GM18907 (cell line): ENCODE results near the gene REG1A.

Source experiments
- ATAC-seq: cut with Tn5 transposase; IDR thresholded peaks from one replicate; pipeline ENCODE4 v1.9.1; 2021; ENCODE audit warnings: mild to moderate bottlenecking, moderate library complexity; ENCODE audit not compliant: unreplicated experiment

The REG1A gene

DNA sequence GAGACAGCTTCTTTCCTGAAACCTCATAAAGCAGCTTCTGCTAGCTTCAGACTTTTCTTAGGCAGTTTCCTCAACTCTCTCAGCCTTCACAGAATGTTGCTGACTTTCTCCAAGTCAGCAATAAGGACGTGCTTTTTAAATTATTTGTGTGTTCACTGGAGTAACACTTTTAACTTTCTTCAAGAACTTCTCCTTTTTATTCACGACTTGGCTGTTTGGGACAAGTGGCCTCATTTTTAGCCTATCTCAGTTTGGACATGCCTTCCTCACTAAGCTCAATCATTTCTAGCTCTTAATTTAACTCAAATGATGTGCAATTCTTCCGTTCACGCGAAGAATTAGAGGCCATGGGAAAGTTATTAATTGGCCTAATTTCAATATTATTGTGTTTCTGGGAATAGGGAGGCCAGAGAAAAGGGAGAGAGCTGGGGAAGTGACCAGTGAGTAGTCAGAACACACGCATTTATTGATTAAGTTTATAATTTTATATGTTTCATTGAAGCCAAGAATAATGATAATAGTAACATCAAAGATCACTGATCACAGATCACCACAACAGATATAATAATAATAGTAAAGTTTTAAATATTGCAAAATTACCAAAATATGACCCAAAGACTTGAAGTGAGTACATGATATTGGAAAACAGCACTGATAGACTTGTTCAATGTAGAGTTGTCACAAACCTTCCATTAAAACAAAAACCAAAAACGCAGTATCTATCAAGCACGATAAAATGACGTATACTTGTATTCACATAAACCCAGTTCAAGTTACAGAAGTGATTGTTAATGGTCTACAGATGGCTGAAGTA is 4.8 kb downstream of the REG1A start:
- no peak for ATAC-seq

DNA sequence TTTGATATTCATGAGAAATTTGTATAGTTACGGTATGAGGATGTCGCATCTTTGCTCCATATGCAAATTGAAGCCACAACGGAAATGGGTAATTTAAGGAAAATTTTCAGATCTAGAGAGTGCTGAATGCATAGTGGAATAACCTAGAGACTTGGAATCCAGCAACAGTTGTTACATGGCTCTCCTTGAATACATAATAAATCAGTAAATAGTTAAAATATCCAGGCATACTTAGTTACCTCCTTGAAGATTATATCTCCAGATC is 5.4 kb downstream of the REG1A start:
- no peak for ATAC-seq

DNA sequence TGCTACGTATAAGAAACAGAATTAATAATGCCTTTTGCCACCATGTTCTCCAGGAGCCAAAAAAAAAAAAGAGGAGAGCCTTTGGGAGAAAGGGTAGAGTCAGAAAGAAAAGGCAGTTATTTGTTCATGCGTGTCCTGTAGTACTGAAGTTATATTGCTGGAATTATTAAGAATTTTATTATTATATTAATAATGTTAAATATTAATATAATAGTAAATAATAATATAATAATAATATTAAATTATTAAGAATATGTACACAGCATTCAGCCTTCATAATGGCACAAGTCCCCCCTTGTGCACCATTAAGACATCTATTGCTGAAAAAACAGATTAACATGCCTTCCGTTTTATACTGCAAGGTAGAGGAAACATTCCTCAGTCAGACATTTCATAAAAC is 8.1 kb downstream of the REG1A start:
- no peak for ATAC-seq

DNA sequence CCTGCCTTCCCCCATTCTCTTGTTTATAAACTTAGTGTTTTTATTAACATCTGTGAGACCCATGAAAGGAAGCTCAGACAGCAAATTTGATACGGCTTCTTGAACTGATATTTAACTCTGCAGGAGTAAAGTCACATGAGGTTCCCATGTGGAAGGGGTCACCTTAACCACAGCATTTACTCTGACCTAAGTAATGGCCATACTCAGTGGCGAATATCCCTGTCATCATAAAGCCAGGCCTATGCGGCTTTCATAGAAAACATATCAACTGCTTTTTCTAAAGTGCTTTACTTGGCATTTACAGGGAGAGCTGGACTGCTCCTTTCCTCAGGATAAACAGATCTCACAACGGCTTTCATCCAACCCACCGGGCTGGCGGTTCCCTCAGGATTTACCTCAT is 9.0 kb downstream of the REG1A start:
- ATAC-seq = no peak

DNA sequence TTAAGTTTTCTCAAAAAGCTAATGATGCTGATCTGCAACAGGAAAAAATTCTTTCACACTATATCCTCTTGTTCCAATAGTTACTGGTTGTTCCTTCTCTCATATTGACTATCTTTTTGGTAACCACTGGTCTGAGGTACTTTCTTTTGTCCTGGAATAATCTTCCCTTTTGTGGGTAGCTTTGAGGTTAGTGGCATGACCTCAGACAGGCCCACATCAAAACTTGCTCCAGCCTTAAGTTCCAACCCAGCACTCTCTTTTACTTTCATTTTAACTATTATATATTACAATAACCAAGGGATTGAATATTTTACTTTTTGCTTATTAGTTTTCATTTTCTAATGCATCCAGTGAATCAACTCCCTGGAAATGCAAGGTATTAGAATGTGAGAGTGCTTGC is 9.5 kb downstream of the REG1A start:
- no peak for ATAC-seq

DNA sequence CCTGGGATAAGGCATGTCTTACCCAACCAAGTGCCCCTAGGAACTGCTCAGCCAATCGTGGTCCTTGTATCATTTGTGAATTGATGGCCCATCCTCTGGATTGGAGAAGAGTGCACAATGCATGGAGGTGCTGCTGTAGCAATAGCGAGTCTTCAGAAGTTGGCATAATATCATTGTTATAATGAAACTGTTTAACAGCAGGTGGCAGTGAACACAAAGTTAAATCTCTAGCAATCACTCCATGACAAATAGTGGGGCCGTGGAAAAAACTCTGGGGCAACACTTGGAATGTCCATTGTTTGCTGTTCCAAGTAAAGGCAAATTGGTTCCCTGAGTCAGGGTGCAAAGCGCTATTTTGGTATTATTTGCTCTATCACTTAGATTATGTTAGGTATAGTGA is 11.4 kb downstream of the REG1A start:
- ATAC-seq = no peak

DNA sequence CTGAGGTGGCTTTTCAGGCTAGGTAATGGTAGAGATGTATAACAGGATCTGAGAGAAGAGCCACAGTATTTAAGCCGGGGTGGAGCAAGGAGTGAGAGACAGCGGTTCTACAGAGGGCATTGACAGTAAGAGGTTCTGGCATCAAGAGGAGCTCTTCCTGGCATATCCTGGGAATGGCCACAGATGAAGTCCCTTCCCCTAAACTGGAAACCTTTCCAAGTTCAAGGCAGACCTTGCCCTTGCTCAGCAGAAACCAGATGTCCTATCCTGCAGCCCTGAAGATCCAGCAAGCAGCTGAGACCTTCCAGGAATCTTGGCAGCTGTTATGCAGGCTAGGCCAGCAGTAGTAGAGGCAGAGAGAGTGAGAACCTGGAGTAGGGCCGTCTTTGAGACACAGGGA is 18.1 kb downstream of the REG1A start:
- no peak for ATAC-seq

DNA sequence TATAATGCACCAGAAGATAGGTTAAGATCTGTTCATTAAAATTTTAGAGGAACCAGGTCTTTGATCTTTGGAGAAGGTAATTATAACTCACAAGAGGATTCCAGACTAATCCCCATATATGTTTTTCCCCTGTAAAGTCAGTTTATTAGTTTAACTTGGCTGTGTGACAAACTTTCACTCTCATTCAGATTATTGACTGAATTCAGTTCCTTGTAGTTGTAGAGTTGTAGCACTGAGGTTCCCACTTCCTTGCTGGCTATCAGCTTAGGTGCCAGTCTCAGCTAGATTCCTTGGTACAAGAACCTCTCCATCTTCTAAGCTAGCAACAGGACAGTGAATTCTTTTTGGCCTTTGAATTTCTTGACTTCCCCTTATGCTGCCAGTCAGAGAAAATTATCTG is 19.1 kb downstream of the REG1A start:
- no peak for ATAC-seq

DNA sequence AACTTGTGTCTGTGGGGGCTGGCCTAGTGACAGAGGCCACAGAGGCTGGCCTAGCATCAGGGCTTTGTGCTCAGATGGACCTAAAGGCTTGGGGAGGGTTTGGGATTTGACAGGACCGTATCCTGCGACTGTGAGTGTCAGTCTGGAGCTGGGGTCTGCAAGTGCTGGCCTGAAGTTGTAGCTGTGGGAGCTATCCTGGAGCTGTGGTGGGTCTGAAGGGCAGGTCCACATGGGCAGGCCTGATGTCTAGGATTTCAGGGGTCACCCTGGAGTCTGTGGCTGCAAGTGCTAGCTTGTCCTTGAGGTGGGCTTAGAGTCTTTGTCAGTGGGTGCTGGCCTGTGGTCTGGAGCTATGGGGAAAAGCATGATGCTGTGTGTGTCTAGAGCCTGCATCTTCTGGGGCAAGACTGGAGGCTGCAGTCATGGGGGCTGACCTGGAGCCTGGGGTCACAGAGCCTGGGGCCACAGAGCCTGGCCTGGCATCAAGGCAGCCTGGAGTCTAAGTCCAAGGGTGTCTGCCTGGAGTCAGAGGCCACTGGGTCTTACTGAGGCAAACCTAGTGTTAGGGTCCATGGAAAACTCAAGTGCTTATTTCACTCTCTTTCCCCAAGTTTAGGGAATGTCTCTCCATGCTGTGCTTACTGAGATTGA is 35.7 kb downstream of the REG1A start:
- no peak for ATAC-seq

DNA sequence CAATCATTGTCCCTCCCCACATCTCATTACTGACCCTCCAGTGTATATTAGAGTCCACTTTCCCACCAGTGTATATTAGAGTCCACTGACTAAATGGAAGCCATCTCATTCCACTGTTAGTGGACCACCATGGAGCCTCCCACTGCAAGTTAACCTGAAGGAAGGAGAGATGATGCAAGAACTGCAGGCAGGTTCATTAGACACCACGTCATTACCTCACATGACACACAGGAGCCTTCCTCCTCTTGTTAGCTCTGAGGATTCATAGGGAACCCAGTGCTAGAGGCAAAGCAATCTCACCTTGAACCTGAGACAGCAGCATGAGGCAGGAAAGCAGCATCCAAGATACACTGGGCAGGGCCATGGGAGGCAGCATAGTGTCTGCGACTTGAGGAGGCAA is 38.7 kb downstream of the REG1A start:
- no peak for ATAC-seq

DNA sequence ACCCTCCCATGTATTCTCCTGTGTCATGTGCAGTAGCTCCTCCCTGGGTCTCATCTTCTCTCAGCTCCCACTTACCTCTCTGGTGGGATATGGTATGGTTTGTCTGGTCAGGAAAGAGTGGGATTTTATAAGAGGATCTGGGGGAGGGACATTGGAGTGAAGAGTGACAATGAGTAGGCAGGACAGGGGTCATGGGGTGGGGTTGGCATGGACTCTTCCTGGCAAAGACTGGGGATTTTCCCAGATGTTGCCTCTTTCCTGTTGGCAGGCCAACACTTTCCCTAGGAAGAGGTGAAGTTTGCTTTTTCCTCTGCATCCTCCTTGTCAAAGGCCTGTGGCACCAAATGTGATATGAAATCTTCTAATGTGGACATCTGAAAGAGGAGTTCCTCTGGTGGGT is 39.4 kb downstream of the REG1A start, which contains the start of gene REG3A:
TSS of gene REG3A (minus strand) at position 101 of the 400 bp plus-strand sequence. CDS start 348 bp downstream, outside the sequence.
- no peak for ATAC-seq

DNA sequence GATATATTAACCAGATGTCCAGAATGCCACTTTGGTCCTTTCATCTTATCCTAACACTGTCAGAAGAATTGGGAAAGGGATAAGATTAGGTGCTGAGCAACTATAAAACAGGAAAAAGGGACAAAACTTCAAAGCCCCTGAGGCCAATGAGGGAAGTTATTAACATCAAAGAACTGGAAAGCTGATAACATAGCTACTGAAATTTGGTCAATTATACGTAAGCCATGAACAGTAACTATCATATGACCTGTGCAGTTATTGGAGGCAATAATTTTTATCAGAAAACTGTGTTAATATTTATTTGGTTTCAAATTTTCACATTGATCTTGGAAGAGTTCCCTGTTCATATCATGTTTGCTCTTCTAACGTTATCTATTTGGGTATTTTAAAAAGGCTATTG is 41.8 kb downstream of the REG1A start:
- ATAC-seq = no peak

DNA sequence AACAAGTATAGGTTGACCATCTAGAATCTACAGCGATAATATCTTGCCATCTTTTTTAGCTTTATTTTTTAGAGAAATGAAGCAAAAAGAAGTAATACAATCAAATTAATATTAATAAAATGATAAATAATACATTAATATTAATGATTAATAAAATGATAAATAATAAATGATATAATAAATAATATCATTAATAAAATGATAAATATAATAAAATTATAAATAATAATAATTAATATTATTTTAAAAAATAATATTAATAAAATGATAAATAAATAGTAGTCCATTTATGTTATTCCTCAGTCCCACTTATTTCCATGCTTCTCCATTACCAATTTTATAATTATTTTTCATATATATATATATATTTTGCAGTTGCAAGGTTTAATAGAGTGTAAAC is 42.5 kb downstream of the REG1A start:
- no peak for ATAC-seq

DNA sequence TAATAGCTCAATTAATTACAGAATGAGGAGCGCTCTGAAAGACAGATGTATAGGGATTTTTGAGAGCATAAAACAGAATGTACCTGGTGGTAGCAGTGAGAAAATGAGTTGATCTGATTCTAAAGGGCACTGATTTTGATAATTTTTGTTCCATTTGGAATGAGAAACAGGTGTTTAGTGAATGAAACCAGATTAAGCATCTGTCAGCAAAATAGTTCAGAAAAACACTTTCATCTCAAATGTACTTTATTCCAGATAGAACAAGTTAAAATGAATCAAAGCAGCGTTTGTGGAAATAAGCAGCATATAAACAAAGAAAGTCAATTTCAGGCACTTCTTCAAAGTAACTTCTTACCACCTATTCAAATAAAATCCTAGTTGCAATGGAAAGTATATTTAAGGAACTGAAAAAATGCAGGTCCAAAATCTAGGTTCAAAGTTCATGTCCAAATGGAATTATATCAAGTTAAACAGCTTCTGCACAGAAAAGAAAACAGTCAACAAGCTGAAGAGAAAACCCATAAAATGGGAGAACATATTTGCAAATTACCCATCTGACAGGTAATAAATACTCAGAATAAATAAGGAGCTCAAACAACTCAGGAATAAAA is 51.2 kb downstream of the REG1A start:
- ATAC-seq = no peak
